GM18873 (cell line): ENCODE results near the gene PCBP3.

Source experiments
- ATAC-seq: cut with Tn5 transposase; IDR thresholded peaks from one replicate; pipeline ENCODE4 v1.9.1; 2021; ENCODE audit warnings: mild to moderate bottlenecking, moderate library complexity, moderate number of reproducible peaks; ENCODE audit not compliant: unreplicated experiment, low FRiP score

Gene PCBP3

GRCh38 chr21:45931397-45931969 is 288.0 kb downstream of the PCBP3 start:
- no peak for ATAC-seq

DNA sequence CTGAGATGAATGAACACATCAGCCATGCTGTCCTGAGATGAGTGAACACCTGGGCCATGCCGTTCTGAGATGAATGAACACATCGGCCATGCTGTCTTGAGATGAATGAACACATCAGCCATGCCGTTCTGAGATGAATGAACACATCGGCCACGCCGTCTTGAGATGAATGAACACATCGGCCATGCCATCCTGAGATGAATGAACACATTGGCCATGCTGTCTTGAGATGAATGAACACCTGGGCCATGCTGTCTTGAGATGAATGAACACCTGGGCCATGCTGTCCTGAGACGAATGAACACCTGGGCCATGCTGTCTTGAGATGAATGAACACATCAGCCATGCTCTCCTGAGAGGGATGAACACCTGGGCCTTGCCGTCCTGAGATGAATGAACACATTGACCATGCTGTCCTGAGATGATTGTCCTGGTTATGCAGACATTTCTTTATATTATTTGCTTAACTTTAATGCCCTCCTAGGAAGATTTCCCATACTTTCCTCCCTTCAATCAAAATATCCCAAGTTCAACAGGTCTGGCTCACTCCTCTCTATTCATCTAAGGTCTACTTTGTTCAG is 289.5 kb downstream of the PCBP3 start:
- no peak for ATAC-seq

DNA sequence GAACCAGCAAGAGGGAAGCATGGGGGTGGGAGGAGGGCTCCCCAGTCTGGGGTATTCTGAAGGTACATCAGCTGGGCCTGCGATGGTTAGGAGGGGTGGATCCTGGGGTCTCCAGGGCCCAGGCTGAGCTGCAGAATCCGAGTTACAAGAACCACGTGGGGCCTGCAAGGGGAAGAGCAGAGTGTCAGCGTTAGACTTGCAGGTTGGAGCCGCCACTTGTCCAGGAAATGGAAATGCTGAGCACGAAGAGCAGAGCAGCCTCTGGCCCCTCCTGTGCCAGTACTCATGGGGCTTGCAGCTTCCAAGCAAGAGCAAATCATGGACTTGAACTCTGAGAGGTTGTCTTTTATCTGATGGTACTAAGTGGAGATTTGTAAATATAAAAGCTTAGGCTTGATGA is 290.6 kb downstream of the PCBP3 start:
- no peak for ATAC-seq

- no peak for ATAC-seq
Observed at GRCh38 chr21:45934554-45934953, 291.0 kb downstream of the PCBP3 start.

DNA sequence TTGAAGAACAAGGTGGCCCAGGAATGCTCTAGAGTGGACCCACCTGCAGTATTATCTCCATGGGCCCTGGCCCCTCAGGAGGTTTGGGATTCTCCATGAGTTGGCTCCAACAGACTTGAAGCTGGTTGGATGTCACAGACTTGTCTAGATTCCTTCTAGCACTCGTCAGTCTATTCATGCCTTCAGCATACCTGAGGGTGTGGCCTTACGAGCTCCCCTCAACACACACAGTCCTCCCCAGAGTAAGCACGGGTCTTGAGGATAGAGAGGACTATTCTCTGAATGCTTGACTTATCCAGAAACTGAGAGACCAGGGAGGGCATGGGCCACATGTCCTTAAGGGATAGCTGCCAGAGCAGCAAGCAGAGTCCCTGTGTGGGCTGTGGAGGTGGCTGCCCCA is 292.1 kb downstream of the PCBP3 start:
- no peak for ATAC-seq

- ATAC-seq = no peak
Observed at GRCh38 chr21:45937721-45938452, 294.4 kb downstream of the PCBP3 start.

GRCh38 chr21:45938453-45938755 is 294.9 kb downstream of the PCBP3 start:
- no peak for ATAC-seq

GRCh38 chr21:45938811-45939520 is 295.4 kb downstream of the PCBP3 start:
- no peak for ATAC-seq

DNA sequence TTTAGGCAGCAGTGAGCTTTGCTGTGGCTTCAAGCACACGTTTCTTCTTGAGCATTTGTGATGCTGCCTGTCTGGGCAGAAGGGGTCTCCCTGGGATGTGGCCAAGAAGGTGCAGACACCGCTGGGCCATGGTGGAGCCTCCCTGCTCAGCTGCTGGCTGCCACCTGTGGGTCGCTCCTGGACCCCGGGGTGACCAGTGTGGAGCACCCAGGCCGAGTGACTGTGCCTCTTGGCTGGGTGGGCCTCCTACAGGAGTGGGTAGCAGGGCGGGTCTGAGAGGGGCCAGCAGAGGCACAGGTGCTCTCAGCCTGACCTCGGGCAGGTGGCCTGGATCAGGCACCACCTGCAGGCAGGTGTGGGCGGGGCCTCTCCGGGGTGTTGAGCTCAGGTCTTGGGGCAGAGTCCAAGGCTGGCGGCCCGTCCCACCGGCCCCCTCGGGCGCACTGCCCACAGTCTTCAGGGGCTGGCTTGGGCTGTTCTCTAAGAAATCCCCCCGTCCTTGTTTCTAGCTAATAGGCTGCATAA is 296.1 kb downstream of the PCBP3 start:
- no peak for ATAC-seq

- ATAC-seq = no peak
Observed at GRCh38 chr21:45940091-45940490, 296.6 kb downstream of the PCBP3 start.

DNA sequence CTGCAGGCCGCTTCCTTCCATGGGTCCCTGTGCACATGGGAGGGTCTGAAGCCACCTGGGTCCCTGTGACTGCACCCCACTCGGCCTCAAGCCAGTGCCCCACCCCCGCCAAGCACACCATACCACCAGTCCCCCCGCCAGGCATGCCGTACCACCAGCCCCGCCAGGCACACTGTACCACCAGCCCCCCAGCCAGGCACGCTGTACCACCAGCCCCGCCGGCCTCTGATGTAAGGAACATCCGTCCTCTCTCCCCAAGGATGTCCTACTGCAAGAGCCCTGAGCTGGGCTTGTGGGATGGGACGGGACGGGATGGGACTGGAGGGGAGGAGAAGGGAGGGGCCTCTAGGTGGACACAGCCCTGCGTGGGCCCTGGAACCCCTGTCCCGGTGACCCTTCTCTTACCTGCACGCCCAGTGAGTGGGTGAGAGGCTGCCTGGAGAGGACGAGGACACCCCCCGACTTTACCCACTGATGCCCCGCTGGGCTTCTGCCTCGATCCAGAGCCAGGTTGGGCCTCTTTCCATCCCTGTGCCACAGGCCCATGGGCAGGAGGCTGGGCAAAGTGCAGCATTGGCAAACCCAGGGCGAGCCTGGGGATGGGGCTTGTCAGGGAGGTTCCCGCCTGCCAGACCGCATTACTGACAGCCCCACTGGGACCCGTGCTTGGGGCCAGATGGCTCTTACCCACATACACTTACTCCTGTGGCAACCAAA is 297.3 kb downstream of the PCBP3 start:
- no peak for ATAC-seq

DNA sequence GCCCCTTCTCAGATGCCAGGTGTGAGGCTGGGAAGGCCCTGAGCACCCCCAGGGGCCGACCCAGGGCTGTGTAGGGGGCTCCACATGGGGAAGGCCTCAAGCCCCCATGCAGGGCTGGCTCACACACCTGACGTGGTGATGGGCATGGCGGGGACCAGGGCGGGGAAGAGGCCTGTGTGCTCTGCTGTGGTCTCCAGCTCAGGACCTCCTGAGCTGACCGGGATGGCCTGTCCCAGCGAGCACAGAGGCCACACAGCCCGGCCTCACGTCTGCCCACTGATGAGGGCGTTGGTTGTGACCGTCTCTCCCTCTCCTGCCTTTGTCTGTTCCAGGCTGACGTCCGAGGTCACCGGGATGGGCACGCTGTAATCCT is 297.8 kb downstream of the PCBP3 start:
- ATAC-seq = no peak

GRCh38 chr21:45941717-45942546 is 298.4 kb downstream of the PCBP3 start:
- ATAC-seq = no peak

GRCh38 chr21:45942755-45943629 is 299.5 kb downstream of the PCBP3 start:
- no peak for ATAC-seq

DNA sequence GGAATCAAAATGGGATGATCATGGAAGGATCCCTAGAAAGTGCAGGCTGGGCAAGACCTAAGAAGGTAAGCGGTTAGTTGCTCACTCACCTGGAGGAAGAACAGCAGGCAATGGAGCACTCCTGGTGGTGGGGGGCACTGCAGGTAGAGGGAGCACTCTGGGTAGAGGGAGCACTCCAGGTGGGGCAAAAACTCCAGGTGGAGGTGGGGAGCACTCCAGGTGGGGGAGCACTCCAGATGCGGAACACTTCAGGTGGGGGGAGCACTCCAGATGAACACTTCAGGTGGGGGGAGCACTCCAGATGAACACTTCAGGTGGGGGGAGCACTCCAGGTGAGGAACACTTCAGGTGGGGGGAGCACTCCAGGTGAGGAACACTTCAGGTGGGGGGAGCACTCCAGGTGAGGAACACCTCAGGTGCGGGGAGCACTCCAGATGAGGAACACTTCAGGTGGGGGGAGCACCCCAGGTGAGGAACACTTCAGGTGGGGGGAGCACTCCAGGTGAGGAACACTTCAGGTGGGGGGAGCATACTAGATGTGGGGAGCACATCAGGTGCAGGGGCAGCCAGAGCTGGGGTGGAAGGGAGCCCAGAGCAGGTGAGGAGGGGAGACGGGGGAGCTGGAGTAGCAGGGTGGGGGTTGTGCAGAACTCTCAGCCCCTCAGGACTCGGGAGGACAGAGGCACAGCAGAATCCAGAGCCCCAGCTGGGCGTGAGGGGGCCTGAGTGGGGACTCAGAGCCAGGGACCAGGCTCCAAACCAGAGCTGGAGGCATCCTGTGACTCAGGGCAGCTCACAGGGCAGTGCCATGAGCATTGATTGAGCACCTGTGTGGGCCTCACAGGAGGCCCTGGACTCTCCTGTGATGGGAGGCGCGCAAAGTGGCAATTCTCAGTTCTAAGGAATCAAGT is 300.4 kb downstream of the PCBP3 start:
- no peak for ATAC-seq

GRCh38 chr21:45944601-45945000 is 301.1 kb downstream of the PCBP3 start:
- ATAC-seq = no peak

DNA sequence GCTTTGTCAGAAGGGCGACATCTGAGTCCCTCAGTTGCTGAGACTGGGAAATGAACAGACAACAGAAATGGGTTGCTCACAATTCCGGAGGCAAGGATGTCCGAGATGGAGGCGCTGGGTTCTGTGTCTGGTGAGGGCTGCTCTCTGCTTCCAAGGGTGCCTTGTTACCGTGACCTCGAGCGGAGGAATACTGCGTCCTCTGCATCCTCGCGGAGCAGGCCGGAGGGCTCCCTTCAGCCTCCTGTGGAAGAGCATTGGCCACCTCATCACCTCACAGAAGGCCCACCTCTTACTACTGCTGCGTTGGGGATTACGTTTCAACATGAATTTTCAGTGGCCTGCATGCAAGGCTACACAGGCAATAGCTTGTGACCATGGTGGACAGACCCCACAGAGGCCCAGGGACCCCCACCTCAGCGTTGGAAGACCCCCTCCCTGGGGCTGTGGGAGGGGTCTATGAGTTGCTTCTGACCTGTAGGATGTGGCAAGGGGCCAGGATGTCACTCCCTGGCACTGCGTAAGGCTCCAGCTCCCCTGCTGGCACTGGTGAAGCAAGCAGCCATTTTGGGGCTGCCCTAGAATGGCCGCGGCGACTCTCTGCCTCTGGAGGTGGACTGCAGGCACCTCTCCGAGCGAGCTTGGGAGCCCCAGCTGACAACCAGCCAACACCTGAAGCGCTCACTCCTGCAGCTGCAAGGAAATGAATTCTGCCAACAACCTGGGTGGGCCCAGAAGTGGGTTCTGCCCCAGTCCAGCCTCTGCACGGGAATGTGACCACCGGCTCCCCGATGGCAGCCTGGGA is 301.7 kb downstream of the PCBP3 start:
- ATAC-seq = no peak
